Vagina (tissue), 2 donors: Measurements from ENCODE around the gene ZNF628.
A peak's percentile ranks its signal among the peaks of the same experiment; 100 is the strongest.

ENCODE experiments used
- POLR2AphosphoS5 ChIP-seq, 2 donors: sonication (generic); formaldehyde crosslinking; IDR thresholded peaks; one replicate each; pipeline ENCODE4 v1.9.0; 2017; ENCODE audit warnings: antibody characterized with exemption in 2 of 2, mild to moderate bottlenecking in 2 of 2, low read depth in 1 of 2; ENCODE audit not compliant: insufficient read depth in 1 of 2
- TF ChIP-seq, protein P1 (sequence below), 3 experiments: fragments of 450-650 bp in 2 of 3; fragments of 200-600 bp in 1 of 3; sonication (generic) in 1 of 3; IDR thresholded peaks; one replicate each; pipeline ENCODE4 v1.5.1; 2017 to 2019; ENCODE audit warnings: antibody characterized with exemption in 3 of 3, mild to moderate bottlenecking in 2 of 3, moderate library complexity in 2 of 3

DNA sequence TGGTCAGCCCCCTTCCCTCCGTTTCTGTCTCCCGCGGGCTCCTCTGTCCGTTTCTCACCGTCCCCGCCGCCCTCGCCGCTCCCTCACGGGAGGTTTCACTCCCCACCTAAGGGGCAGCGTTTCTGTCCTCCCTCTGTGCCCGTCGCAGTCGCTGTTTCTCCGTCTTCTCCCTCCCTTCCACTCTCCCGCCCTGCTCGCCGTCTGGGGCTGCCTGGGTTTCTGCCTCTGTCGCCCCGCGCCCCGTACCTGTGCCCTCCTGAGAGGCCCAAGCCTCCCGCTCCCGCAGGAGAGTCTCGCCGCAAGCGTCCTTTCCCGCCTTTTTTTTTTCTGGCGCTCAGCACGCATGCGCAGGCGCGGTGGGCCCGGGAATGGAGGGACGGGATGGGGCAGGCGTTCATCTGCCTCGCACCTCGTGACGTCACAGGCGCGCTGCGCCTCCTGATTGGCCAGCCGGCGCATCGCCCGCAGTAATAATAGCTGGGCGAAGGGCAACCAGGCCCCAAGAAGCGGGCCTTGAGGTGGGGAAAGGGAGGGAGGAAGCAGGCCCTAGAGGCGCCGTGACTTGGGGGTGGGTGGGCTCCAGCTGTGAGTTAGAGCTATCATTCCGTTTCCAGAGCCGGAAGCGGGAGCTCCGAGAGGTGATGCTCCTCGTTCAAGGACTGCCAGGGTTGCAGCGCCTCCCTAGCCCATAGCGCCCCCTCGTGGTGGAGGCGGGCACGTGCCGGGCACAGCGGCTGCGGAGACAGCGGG is 27.3 kb downstream of the ZNF628 start:
- TF ChIP-seq POLR2AphosphoS5 (IDR thresholded peaks at IDR 0.05; ENCODE audit: insufficient read depth in 1 of 2, low read depth in 1 of 2), result peak; percentile 65 to 84
- TF ChIP-seq, protein P1, sequence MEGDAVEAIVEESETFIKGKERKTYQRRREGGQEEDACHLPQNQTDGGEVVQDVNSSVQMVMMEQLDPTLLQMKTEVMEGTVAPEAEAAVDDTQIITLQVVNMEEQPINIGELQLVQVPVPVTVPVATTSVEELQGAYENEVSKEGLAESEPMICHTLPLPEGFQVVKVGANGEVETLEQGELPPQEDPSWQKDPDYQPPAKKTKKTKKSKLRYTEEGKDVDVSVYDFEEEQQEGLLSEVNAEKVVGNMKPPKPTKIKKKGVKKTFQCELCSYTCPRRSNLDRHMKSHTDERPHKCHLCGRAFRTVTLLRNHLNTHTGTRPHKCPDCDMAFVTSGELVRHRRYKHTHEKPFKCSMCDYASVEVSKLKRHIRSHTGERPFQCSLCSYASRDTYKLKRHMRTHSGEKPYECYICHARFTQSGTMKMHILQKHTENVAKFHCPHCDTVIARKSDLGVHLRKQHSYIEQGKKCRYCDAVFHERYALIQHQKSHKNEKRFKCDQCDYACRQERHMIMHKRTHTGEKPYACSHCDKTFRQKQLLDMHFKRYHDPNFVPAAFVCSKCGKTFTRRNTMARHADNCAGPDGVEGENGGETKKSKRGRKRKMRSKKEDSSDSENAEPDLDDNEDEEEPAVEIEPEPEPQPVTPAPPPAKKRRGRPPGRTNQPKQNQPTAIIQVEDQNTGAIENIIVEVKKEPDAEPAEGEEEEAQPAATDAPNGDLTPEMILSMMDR (IDR thresholded peaks at IDR 0.05), result peak; percentile 96 to 98 (median 97)
